GM18505 (cell line): ENCODE data around the gene PGGHG.
A peak's percentile ranks its signal among the peaks of the same experiment; 100 is the strongest.

Experiments
- ATAC-seq: cut with Tn5 transposase; IDR thresholded peaks from one replicate; pipeline ENCODE4 v1.9.1; 2021; ENCODE audit not compliant: unreplicated experiment
- POLR2A ChIP-seq: IDR thresholded peaks from 4 replicates; pipeline ENCODE4 v1.6.1; 2011; ENCODE audit warnings: borderline replicate concordance; ENCODE audit not compliant: insufficient read depth, insufficient read length; ENCODE audit errors: extremely low read depth

Gene PGGHG

GRCh38 chr11:288478-289397 is at the start of gene PGGHG:
Gene PGGHG, plus strand, starts transcription at chr11:289126. Its CDS starts 691 bp downstream, at chr11:289817.
- peak; percentile 51 for TF ChIP-seq POLR2A
- ATAC-seq, result no peak

DNA sequence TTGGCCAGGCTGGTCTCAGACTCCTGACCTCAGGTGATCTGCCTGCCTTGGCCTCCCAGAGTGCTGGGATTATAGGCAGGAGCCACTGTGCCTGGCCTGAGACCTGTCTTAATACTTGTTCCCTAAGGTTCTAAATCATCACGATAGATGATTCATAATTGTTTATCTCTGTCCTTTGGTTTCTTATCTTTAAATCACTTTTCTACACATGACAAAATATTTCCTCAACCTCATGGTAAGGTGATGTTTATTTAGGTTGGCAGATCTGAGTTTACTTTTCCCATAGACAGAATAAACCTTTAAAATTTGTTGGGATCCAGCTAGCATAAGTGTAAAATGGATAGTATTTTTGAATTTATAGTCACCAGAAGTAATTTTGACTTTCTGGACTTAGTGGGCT is 48.6 kb upstream of the PGGHG start:
- no peak for ATAC-seq
- TF ChIP-seq POLR2A, result no peak

GRCh38 chr11:241634-242033 is 47.3 kb upstream of the PGGHG start:
- no peak for TF ChIP-seq POLR2A
- no peak for ATAC-seq

DNA sequence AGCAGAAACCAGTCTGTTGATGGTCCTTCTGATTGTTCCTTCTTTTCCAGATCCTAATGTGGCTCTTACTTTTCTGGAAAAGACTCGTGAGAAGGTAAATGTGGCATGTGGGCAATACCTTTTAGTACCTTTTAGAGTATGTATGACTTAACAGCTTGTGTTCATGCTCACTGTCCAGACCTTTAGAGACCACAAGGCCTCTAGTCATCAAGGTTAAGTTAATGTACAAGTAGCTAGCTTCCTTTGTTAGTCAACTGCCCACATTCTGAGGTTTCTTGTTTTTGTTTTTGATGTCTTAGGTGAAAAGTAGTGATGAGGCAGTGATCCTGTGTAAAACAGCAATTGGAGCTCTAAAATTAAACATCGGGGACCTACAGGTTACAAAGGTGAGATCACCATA is 44.5 kb upstream of the PGGHG start:
- no peak for ATAC-seq
- TF ChIP-seq POLR2A, result no peak

GRCh38 chr11:249062-249461 is 39.9 kb upstream of the PGGHG start:
- no peak for ATAC-seq

DNA sequence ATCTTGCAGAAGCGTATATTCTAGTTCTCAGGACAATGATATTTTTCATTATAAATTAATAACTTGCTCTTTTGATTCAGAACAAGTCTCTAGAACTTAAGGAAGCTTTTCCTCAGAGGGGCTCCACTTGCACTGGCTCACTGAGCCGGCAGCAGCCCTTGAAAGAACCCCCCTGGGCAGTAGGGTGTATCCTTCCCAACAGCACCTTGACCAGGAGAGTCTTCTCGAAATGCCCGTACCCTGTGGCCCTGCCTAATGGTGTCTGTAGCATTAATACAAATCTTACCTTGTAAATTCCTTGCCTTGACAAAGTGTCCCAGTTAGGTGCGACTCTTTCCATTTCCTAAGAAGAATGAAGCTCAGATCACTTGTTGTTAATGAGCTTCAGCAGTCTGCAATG is 38.7 kb upstream of the PGGHG start:
- TF ChIP-seq POLR2A, result no peak
- no peak for ATAC-seq

More at GRCh38 chr11:249062-249461, 39.9 kb upstream of the PGGHG start:
- no peak for TF ChIP-seq POLR2A

- no peak for ATAC-seq
- no peak for TF ChIP-seq POLR2A
Measured at GRCh38 chr11:250740-251299, 38.1 kb upstream of the PGGHG start.

GRCh38 chr11:251550-251949 is 37.4 kb upstream of the PGGHG start:
- no peak for TF ChIP-seq POLR2A
- ATAC-seq, result no peak

- no peak for TF ChIP-seq POLR2A
- ATAC-seq, result no peak
Measured at GRCh38 chr11:252666-253065, 36.3 kb upstream of the PGGHG start.

DNA sequence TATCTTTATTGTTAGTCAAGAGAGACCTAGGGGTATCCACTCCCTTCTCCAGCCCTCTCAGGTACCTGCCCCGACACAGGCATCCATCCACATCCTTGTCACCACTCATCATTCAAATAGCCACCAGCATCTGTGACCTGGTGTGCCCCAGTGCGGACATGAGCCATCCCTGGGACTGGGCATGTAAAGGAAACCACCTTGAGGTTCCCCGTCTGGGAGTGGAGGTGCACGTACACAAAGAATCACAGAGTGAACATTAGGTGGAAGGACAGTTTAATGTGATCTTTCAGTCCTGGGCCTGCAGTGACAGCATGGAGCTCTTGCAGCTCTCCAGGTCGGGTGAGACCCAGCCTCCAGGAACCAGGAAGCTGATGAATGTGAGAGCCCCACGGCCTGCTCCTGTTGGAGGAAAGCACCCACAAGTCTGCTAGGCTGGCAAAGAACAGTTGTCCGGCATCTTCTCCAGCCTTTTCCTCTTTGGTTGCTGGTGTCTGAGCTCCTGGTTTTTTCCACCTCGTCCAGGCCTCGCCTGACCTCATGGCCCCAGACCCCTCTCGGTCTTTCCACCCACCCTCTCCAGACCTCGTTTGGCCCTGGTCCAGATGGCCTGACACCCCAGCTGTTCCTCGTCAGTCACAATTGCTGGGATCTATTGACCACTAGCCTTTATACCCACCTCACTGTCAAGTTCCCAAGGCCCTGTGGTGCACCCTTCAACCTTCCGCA is 35.6 kb upstream of the PGGHG start:
- ATAC-seq, result no peak
- TF ChIP-seq POLR2A, result no peak

DNA sequence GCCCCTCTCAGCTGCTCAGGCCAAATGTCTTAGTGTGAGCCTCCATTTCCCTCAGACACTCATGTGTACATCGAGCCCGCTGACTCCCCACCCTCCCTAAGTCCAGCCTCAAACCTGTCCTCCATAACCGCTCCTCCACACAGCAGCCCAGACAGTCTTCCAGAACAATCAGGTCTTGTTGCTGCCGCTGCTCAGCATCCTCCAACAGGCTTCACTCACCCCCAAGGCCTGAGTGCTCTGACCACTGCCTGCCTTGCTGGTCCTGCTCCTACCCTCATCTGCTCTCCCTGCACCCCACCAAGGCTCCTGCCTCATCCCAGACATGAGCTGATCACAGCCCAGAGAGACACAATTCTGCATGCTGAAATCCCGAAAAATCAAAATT is 35.0 kb upstream of the PGGHG start:
- no peak for TF ChIP-seq POLR2A
- no peak for ATAC-seq

GRCh38 chr11:255176-255575 is 33.8 kb upstream of the PGGHG start:
- TF ChIP-seq POLR2A, result no peak

GRCh38 chr11:255816-256215 is 33.1 kb upstream of the PGGHG start:
- TF ChIP-seq POLR2A, result no peak
- no peak for ATAC-seq

More at GRCh38 chr11:255176-255575, 33.8 kb upstream of the PGGHG start:
- ATAC-seq, result no peak

- ATAC-seq, result no peak
- TF ChIP-seq POLR2A, result no peak
Measured at GRCh38 chr11:256952-257737, 31.8 kb upstream of the PGGHG start.
